CD14-positive monocyte (primary cell): ENCODE measurements around the gene HMGN3. TPM values are rescaled to one million over a fixed set of nuclear protein-coding genes. Genes with fewer than 3 reads are reported as not detected.

Experiments
- DNase-seq, 3 donors: peaks; one replicate each; pipeline ENCODE4 v3.0.0-alpha.2; 2011 to 2022
- H2AFZ ChIP-seq: 2 replicates; pipeline ENCODE4 v1.6.0; 2012; ENCODE audit warnings: mild to moderate bottlenecking, low read depth, low read length, inconsistent platforms; ENCODE audit not compliant: insufficient read depth, poor library complexity, severe bottlenecking
- H3K27ac ChIP-seq, 2 donors: 1 replicate in 1 of 2; 2 replicates in 1 of 2; pipeline ENCODE4 v1.5.1; 2012 to 2013; ENCODE audit warnings: low read length in 2 of 2, control low read depth in 1 of 2, inconsistent platforms in 1 of 2, low read depth in 1 of 2, mild to moderate bottlenecking in 1 of 2
- H3K27me3 ChIP-seq, 2 donors: one replicate each; pipeline versions ENCODE4 v1.6.0 to v1.6.1; 2011 to 2013; ENCODE audit warnings: low read length in 2 of 2; ENCODE audit not compliant: control insufficient read depth in 2 of 2, insufficient read depth in 2 of 2
- H3K36me3 ChIP-seq, 2 donors: replicated peaks in 1 of 2; 1 replicate in 1 of 2; 2 replicates in 1 of 2; pipeline versions ENCODE4 v1.5.1 to v1.6.1; 2012 to 2013; ENCODE audit warnings: low read length in 2 of 2, control low read depth in 1 of 2, inconsistent platforms in 1 of 2, mild to moderate bottlenecking in 1 of 2; ENCODE audit not compliant: insufficient read depth in 2 of 2, control insufficient read depth in 1 of 2
- H3K4me1 ChIP-seq, 2 donors: 1 replicate in 1 of 2; 2 replicates in 1 of 2; pipeline versions ENCODE4 v1.5.1 to v1.6.1; 2012 to 2013; ENCODE audit warnings: low read length in 2 of 2, control low read depth in 1 of 2, inconsistent platforms in 1 of 2, mild to moderate bottlenecking in 1 of 2, moderate library complexity in 1 of 2; ENCODE audit not compliant: insufficient read depth in 2 of 2, control insufficient read depth in 1 of 2
- H3K4me2 ChIP-seq: replicated peaks from 2 replicates; pipeline ENCODE3; 2012; ENCODE audit warnings: low read length, moderate library complexity, mild to moderate bottlenecking; ENCODE audit not compliant: poor library complexity, severe bottlenecking; ENCODE audit errors: extremely low read depth
- H3K4me3 ChIP-seq, 3 experiments: fragments of 200-600 bp in 1 of 3; sonication (generic) in 1 of 3; replicated peaks in 1 of 3; 1 replicate in 2 of 3; 2 replicates in 1 of 3; pipeline ENCODE4 v1.5.1; 2011 to 2013; ENCODE audit warnings: low read length in 3 of 3, mild to moderate bottlenecking in 3 of 3, control low read depth in 2 of 3, low read depth in 2 of 3, inconsistent platforms in 1 of 3, moderate library complexity in 1 of 3
- H3K79me2 ChIP-seq: 2 replicates; pipeline ENCODE4 v1.6.0; 2012; ENCODE audit warnings: mild to moderate bottlenecking, control low read depth, inconsistent platforms, low read length, moderate library complexity; ENCODE audit not compliant: insufficient read depth
- H3K9ac ChIP-seq: 2 replicates; pipeline ENCODE4 v1.6.0; 2017; ENCODE audit warnings: low read length, mild to moderate bottlenecking; ENCODE audit not compliant: insufficient read depth, poor library complexity, severe bottlenecking
- H3K9me3 ChIP-seq, 2 donors: replicated peaks in 1 of 2; 1 replicate in 1 of 2; 2 replicates in 1 of 2; pipeline versions ENCODE4 v1.5.1 to v1.6.1; 2012 to 2013; ENCODE audit warnings: low read length in 2 of 2, control low read depth in 1 of 2; ENCODE audit not compliant: control insufficient read depth in 1 of 2, insufficient read depth in 1 of 2
- H4K20me1 ChIP-seq: 2 replicates; pipeline ENCODE4 v1.6.0; 2012; ENCODE audit warnings: mild to moderate bottlenecking, low read length, control low read depth, moderate library complexity; ENCODE audit not compliant: insufficient read depth
- H3K27ac Mint-ChIP-seq, 7 donors: one replicate each; pipeline ENCODE4 v1.8.0; 2020; ENCODE audit warnings: mild to moderate bottlenecking in 7 of 7, mixed read lengths in 7 of 7, moderate library complexity in 6 of 7, inconsistent platforms in 2 of 7
- H3K27me3 Mint-ChIP-seq, 3 donors: one replicate each; pipeline ENCODE4 v1.8.0; 2021 to 2022; ENCODE audit warnings: low read depth in 3 of 3, mild to moderate bottlenecking in 3 of 3, mixed read lengths in 3 of 3, moderate library complexity in 3 of 3, inconsistent platforms in 1 of 3
- H3K36me3 Mint-ChIP-seq, 2 donors: one replicate each; pipeline ENCODE4 v1.8.0; 2020; ENCODE audit warnings: mixed read lengths in 2 of 2, inconsistent platforms in 1 of 2, mild to moderate bottlenecking in 1 of 2
- H3K4me1 Mint-ChIP-seq: one replicate; pipeline ENCODE4 v1.8.0; 2020; ENCODE audit warnings: mild to moderate bottlenecking, mixed read lengths
- H3K4me3 Mint-ChIP-seq, 2 donors: one replicate each; pipeline ENCODE4 v1.8.0; 2020; ENCODE audit warnings: mild to moderate bottlenecking in 2 of 2, mixed read lengths in 2 of 2, moderate library complexity in 1 of 2
- H3K9me3 Mint-ChIP-seq, 7 donors: one replicate each; pipeline ENCODE4 v1.8.0; 2020 to 2022; ENCODE audit warnings: mixed read lengths in 7 of 7, mild to moderate bottlenecking in 6 of 7, moderate library complexity in 6 of 7, inconsistent platforms in 2 of 7
- WGBS: methylation state at CpG from one replicate; pipeline ENCODE4 v1.1.5; 2013; ENCODE audit warnings: missing lambda C conversion rate; ENCODE audit not compliant: insufficient coverage; 5-methylcytosine and 5-hydroxymethylcytosine counted together
- intact Hi-C, 2 donors: fragments of 100-400 bp; cut with micrococcal nuclease; formaldehyde crosslinking; loops; one replicate each; pipeline versions ENCODE4 v1.15.0 to v1.15.1; 2023
- polyA plus RNA-seq, 3 donors: library from polyadenylated mRNA; depleted of rRNA in 1 of 3; unstranded in 2 of 3; stranded (reverse) in 1 of 3; fragments of 300-500 nt in 2 of 3; fragments of >200 nt in 1 of 3; fragmentation: Illumina TruSeq in 2 of 3; gene quantifications; 1 replicate in 2 of 3; 2 replicates in 1 of 3; pipeline ENCODE4 v1.2.3, GENCODE V29; 2012 to 2021
- TF ChIP-seq, protein P1 (sequence below): fragments of 200-600 bp; IDR thresholded peaks from one replicate; pipeline ENCODE4 v1.8.0; 2022; ENCODE audit warnings: antibody characterized with exemption, mild to moderate bottlenecking

HMGN3 gene
- polyA plus RNA-seq, 3 donors, result 63.9 to 106 (median 84.4) TPM

DNA sequence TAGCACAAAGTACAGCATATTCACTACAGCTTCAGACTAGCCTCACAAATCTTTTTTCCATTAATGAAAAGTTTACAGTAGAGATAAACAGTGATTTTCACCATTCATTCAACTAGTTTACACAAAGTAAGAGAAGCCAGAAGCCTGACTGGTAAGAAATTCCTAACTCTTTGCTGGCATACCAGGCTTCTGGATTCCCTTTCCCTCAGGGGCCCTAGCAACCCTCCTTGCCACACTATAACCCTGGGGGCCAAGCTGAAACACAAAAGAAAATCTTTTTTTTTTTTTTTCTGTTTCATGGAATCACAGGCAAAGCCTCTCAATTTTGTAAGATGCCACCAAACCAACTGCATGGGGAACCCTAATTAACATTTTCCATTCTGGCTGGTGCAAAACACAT, 28.9 kb upstream of the HMGN3 start:
- H3K36me3 Mint-ChIP-seq, result no peaks in the 10 kb centered on the region

DNA sequence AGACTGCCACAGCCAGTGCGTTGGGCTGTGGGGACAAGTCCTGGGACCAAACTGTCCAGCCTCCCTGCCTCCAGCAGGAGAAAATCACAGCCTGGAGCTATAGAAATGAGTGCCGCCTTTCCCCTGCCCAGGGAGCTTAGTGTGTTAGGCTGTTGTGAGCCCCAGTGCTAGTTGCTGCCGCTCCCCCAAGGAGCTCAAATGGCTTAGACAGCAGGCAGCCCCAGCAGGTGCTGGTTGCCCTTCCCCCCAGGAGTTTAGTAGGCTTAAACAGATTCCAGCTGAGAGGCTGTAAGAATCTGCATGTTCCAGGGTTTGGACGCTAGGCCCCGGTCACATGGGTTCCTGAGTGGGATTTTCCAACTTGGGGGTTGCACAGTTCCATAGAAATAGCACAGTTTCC, 27.2 kb upstream of the HMGN3 start:
- Histone ChIP-seq H3K27me3 (no peaks in the 10 kb centered on the region), H3K36me3 (no peaks in the 10 kb centered on the region), H3K9ac (no peak overlapping the region), H4K20me1 (no peaks in the 10 kb centered on the region), H3K9me3 (peaks cover 0 to 15% of the 10 kb centered on the region in 2 donors), H3K4me1 (no peaks in the 10 kb centered on the region), H3K4me2 (no peak overlapping the region), H3K27ac (no peak overlapping the region), H3K4me3 (no peak overlapping the region), H3K79me2 (no peaks in the 10 kb centered on the region), H2AFZ (no peak overlapping the region)
- peaks cover 14 to 24% (median 21%) of the 10 kb centered on the region in 7 donors for H3K9me3 Mint-ChIP-seq
- H3K27me3 Mint-ChIP-seq, result peaks cover 0 to 5% (median 0%) of the 10 kb centered on the region in 3 donors
- no peak overlapping the region for H3K27ac Mint-ChIP-seq
- TF ChIP-seq, protein P1, sequence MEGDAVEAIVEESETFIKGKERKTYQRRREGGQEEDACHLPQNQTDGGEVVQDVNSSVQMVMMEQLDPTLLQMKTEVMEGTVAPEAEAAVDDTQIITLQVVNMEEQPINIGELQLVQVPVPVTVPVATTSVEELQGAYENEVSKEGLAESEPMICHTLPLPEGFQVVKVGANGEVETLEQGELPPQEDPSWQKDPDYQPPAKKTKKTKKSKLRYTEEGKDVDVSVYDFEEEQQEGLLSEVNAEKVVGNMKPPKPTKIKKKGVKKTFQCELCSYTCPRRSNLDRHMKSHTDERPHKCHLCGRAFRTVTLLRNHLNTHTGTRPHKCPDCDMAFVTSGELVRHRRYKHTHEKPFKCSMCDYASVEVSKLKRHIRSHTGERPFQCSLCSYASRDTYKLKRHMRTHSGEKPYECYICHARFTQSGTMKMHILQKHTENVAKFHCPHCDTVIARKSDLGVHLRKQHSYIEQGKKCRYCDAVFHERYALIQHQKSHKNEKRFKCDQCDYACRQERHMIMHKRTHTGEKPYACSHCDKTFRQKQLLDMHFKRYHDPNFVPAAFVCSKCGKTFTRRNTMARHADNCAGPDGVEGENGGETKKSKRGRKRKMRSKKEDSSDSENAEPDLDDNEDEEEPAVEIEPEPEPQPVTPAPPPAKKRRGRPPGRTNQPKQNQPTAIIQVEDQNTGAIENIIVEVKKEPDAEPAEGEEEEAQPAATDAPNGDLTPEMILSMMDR, result no peak
- no peak for DNase-seq
- intact Hi-C loops, result no loop called here
- H3K36me3 Mint-ChIP-seq, result no peaks in the 10 kb centered on the region
- 100% methylated on average over 2 of the region's 5 CpGs for WGBS
- no peaks in the 10 kb centered on the region for H3K4me1 Mint-ChIP-seq
- no peak overlapping the region for H3K4me3 Mint-ChIP-seq

More for the DNA sequence above, 28.9 kb upstream of the HMGN3 start:
- Mint-ChIP-seq H3K27ac (no peak overlapping the region), H3K27me3 (peaks cover 0 to 5% (median 0%) of the 10 kb centered on the region in 3 donors), H3K4me1 (no peaks in the 10 kb centered on the region), H3K9me3 (peaks cover 12 to 21% (median 18%) of the 10 kb centered on the region in 7 donors), H3K4me3 (no peak overlapping the region)
- intact Hi-C loops, result no loop called here
- no peak overlapping the region for H3K9ac ChIP-seq
- peaks cover 0 to 12% of the 10 kb centered on the region in 2 donors for H3K9me3 ChIP-seq
- H3K27ac ChIP-seq, result no peak overlapping the region
- H4K20me1 ChIP-seq, result no peaks in the 10 kb centered on the region
- no peak overlapping the region for H2AFZ ChIP-seq
- no peak overlapping the region for H3K4me3 ChIP-seq
- no peaks in the 10 kb centered on the region for H3K79me2 ChIP-seq
- H3K4me1 ChIP-seq, result no peaks in the 10 kb centered on the region
- no peaks in the 10 kb centered on the region for H3K36me3 ChIP-seq
- H3K27me3 ChIP-seq, result no peaks in the 10 kb centered on the region
- H3K4me2 ChIP-seq, result no peak overlapping the region
- TF ChIP-seq, protein P1, result no peak
- no peak for DNase-seq
